Measurements from ENCODE around the gene JMJD7. TPM values are rescaled to one million over a fixed set of nuclear protein-coding genes. Genes with fewer than 3 reads are reported as not detected.

Gene JMJD7
- total RNA-seq, 1 experiment from 2014 or later = 2.5 TPM

DNA sequence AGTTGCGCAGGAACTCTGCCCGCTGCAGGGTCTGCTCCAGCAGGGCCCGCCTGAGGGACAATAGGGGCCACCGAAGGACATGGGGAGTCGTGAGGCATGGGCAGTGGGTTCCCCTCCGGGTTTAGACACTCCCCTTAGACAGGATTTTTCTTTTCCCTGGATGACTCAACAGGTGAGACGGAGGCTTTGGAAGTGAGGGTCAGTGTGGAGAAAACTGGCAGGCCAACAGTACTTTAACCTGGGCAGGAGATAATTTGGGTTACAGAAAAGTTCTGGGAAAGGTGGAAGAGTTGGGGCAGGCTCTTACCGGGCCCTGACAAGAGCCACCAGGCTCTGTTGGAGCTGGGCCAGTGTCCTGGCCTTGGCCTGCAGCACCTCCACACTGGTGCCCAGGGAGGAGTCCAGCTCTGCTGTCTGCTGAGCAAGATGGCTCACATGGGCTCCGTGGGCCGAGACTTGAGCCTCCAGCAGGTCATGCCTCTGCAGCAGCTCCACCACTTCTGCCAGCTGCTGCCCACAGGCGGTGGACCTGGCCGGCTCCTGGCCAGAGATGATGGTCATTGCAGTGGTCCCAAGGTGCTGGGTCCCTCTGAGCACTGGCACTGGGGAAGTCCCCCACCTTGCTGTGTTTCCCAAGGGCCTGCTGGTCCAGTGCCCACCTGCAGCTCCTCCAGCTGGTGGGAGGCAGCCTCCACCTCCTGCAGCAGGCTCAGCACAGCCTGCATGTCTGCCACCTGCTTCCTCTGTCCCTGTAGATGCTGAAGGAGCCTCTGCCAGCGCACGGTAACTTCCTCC is 55.0 kb downstream of the JMJD7 start:
- DNase-seq (ENCODE audit: low spot score) = no peak

DNA sequence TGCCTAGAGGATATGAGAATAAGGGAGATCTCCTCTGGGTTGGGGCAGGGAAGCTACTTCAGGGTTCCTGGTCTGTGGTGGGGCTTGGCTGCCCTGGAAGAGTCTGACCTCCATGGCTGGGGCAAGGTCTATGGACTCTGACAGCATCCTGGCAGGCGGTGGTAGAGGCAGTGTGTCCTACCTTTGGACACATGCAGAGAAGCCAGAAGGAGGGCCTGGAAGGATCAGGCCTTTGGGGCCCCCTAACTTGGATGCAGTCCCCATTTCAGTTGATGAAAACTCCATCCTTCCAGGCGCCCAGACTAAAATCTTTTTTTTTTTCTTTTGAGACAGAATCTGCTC is 55.6 kb downstream of the JMJD7 start:
- DNase-seq (ENCODE audit: low spot score) = no peak

DNA sequence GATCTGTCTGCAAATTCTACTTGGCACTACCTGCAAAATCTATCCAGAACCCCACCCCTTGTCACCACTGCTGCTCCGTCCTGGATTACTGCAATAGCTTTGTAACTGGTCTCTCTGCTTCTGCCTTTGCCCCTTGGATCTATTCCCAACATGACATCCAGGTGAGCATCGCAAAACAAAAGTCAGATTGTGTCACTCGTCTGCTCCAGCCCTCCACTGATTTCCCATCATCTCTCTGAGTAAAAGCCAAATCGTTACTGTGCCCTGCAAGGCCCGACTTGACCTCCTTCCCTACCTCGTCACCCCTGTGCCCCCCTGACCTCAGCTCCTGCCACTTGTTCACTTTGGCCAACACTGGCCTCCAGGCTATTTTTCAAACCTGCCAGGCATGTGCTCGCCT is 56.6 kb downstream of the JMJD7 start:
- DNase-seq (ENCODE audit: low spot score) = no peak

DNA sequence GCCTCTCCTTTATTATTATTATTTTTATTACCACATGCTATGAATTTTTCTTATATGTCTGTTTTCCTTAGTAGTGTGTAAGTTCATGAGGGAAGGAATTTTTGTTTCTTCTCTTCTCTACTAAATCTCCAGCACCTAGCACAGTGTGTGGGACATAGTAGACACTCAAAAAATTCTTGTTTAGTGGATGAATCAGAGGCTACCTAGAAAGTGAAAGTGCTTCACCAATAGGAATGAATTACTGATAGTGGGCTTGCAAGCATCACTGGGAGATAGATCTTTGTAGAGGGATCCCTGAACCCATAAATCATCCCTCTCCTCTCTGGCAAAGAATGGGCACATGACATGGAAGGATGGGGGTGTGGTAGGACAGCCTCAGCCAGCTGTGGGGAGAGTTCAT is 57.4 kb downstream of the JMJD7 start:
- DNase-seq (ENCODE audit: low spot score) = no peak

DNA sequence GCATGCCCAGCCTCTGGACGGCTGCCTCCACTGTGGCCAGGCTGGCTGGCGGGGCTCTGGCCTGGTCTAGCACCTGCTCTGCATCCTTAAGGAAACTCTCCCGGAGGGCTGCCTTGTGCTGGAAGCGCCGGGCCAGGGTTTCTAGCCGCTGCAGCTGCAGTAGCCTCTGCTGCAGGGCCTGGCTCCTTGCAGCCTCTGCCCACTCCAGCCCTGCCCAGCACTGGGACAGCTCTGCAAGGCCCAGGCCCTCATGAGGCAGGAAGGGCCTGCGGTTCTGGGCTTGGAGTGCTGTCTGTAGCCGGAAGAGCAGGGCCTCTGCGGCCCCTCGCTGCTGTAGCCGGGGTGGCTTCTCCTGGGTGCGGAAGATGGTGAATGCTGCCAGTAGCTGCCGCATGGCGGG is 57.9 kb downstream of the JMJD7 start:
- DNase-seq (ENCODE audit: low spot score) = no peak

- no peak for DNase-seq (ENCODE audit: low spot score)
These were observed 58.8 kb downstream of the JMJD7 start for GRCh38 chr15:41886741-41887140.

DNA sequence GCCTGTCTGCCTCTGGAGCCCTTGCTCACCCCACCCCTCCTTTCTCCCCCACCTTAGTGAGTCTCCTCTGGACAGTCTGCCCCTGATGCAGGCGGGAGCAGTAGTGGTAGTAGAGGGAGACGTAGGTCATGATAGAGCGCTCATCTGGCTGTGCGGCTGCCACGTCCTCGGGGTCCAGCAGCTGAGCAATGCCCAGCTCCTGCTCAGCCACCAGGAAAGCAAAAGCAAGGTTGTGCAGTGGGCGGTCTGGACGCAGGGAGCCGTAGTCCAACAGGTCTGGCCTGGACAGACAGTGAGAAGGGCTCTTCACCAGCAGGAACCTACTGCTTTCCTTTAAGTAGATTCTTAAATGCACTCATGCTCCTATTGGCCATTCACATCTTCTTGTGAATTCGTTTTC is 59.3 kb downstream of the JMJD7 start:
- DNase-seq (ENCODE audit: low spot score) = no peak

Other genes with a start within 250 kb of the JMJD7 start
- 21.9 and 33.3 TPM in 2 replicates for gene MGA, start 167.7 kb upstream of the JMJD7 start, total RNA-seq (2014; rRNA removed; shearing (Covaris generic))
- gene MAPKBP1, start 53.6 kb upstream of the JMJD7 start, total RNA-seq (2014; rRNA removed; shearing (Covaris generic)) = 9.9 and 10.0 TPM in 2 replicates
- 0.57 and 0.84 TPM in 2 replicates for gene PLA2G4B, start 10.8 kb downstream of the JMJD7 start, total RNA-seq (2014; rRNA removed; shearing (Covaris generic))
- 0.16 and 0.22 TPM in 2 replicates for gene SPTBN5, start 66.0 kb downstream of the JMJD7 start, total RNA-seq (2014; rRNA removed; shearing (Covaris generic))
- 15.4 and 15.5 TPM in 2 replicates for gene EHD4, start 144.5 kb downstream of the JMJD7 start, total RNA-seq (2014; rRNA removed; shearing (Covaris generic))
- gene PLA2G4E, start 192.9 kb downstream of the JMJD7 start, total RNA-seq (2014; rRNA removed; shearing (Covaris generic)) = not detected in 2 replicates